HG03066 (cell line): ENCODE results near the gene PRKAB1.

Experiments used
- ATAC-seq: cut with Tn5 transposase; IDR thresholded peaks from one replicate; pipeline ENCODE4 v1.9.1; 2021; ENCODE audit warnings: low read depth; ENCODE audit not compliant: unreplicated experiment

The PRKAB1 gene

DNA sequence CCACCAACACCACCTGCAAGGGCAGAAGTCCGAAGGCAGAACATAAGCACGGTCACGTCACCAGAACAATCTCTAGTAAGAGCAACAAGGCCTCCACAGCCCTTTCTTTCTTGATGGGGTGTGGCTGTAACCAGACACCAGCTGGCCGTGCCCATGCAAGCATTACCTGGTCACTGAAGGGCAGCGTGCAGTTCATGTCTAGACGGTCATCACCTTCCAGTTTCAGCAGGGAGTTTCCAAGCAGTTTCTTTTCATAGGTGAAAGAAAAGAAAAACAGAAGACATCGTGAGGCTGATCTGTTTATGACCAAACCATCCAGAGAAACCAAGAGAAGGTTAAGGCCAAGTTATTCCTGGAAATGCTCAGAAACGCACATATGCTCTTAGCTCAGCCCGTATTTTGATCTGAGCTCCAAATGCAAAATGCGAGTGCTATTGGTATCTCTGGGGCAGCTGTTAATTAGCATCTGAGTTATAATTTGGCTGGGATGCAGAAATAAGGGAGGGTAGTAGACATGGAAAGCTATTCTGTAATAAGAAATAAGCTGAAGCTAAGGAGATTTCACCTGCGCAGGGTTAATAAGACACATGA, 42.5 kb downstream of the PRKAB1 start:
- no peak for ATAC-seq

DNA sequence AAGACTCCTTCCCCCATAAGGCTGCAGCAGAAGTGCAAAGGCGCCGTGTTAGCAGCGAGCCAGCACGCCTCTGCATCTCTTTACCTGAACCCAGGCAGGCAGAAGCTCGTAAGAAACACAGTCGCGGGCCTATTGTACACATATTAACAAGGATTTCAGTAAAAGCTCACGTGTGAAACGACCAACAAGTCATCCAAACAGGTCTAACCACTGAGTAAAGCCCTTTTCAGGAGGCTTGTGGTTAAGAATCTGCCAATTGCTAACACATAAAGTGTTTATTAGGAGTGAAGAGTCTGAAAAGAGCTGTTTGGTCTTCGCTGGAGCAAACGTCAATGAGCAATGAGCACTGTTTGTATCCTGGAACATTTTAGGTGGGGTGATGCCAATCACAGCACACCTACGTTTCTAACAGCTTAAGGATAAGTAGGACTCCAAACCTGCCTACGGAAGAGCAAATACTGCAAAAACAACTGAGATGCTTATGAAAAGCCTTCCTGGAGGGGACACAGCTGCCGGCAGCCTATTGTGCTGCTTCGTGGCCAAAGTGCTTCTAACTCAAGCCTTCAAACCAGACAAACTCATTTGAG, 43.1 kb downstream of the PRKAB1 start:
- ATAC-seq, result no peak

DNA sequence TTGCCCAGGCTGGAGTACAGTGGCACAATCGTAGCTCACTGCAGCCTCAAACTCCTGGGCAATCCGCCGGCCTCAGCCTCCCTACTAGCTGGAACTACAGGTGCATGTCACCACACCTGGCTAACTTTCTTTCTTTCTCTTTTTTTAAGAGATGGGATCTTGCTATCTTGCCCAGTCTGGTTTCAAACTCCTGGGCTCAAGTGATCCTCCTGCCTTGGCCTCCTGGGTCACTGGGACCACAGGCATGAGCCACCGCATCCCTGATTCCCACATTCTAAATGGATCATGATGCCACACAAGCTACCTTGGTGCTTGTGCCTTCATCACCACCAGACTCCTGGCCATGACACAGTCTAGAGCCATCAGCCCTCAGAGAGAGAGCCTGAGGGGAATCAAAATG, 43.8 kb downstream of the PRKAB1 start:
- no peak for ATAC-seq

DNA sequence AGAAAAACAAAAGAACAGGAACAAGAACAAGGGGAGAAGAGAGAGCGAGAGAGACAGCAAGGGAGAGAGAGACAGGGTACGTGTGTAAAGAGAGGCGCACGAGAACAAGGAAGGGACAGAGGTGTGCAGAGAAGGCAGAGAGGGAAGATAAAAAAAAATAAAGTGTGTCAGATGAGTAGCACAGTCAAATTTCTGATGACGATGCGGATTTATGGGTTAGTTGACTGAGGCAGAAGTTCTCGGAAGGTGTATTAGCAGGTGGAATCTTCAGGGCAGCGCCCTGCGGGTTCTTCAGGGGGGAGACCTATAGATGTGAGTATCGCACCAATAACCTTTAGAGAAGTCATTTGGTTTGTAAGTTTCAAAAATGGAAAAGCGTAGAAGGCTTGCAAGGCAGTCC, 44.8 kb downstream of the PRKAB1 start:
- no peak for ATAC-seq

DNA sequence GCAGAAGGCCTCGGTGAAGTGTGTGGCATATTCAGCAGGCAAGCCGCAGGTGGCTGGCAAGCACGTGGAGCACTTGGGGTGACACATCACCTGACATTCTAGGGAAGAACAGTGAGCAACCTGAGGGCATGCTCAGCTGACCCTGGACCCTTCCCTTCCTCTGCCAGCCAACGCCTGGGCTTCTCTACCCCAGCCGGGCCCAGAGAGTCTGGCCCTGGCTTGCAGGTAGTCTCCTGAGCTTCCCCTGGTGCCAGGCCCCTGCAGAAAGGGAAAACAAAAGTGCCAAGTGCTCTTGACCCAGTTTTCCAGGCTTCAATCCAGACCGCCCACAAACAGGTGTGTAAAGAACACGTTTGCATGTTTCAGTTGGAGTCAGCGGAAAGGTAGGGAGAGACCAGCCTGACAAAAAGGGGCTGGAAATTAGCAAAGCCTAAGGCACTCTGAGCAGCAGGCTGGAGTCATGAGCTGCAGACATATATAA, 45.7 kb downstream of the PRKAB1 start:
- ATAC-seq, result no peak

DNA sequence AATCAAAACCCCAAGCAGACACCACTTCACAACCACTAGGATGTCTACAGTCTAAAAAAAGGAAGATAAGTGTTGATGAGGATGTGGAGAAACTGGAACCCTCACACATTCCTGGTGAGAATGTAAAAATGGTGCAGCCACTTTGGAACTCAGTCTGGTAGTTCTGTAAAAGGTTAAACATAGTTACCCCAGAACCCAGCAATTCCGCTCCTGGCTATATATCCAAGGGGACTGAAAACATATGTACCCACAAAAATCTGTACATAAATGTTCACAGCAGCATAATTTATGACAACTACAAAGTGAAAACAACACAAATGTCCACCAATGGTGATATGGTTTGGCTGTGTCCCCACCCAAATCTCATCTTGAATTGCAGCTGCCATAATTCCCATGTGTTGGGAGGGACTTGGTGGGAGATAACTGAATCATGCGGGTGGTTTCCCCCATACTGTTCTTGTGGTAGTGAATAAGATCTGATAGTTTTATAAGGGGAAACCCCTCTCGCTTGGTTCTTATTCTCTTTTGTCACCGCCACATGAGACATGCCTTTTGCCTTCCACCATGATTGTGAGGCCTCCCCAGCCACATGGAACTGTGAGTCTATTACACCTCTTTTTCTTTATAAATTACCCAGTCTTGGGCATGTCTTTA, 46.8 kb downstream of the PRKAB1 start:
- ATAC-seq, result no peak

DNA sequence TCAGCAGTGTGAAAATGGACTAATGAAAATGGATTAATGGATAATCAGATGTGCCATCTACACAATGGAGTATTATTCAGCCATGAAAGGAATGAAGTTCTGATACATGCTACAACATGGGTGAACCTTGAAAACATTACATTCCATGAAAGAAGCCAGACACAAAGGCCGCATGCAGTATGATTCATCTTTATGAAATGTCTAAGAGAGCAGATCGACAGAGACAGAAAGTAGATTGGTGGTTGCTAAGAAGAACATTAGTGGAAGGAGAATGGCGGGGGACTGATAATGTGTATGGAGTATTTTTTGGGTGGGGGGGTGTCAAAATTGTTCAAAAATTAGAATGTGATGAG, 47.3 kb downstream of the PRKAB1 start:
- ATAC-seq, result no peak

DNA sequence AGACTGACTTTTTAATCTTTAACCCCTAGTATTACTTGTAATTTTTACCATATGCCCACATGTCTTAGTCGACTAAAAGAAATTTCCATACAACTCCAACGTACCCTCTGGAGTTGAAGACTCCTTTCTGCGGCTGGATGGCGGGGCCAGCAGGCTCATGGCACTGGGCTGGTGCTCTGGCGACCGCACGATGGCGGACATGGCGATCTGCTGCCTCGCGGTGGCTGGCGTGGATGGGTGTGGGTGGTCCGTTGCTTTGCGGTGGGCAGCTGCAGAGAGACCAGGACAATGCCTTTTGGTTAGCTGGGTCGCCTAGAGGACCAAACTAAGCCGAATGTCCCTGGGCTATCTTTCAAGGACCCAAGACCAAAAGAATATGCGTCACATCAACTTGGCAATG, 50.2 kb downstream of the PRKAB1 start:
- no peak for ATAC-seq

DNA sequence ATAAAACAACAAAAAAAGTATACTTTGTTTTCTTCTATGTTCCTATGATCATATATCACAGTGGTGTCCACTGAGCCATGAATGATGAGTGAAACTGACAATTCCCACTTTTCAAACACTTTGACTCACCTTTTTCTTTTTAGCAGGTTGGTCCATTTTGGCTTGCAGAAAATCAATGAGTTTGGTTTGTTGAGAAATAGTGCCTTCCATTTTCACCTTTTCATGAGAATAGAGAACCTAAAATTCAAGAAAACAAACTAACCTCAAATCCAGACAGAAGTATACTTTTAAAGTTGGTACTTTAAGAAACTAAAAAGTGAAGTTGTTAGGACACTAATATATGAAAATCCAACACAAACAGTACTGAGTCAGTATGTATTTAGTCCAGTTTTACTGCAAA, 52.4 kb downstream of the PRKAB1 start:
- no peak for ATAC-seq

DNA sequence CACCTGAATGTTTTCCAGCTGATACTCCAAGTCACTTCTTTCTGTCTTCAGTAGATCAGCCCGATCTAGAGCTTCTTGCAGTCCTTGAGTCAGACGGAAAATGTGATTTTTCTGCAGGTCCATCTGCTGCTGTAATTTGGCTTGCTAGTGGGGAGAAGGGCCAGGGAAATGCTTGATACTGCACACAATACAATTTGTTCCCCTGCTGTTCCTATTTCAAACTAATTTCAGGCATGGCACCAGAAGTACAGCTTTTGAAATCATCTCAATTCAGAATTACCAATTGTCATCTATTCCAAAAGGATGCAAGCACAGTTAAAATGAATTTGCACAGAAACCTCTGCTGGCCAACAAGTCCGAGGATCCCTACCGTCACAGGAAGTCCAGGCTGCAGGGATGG, 53.4 kb downstream of the PRKAB1 start:
- no peak for ATAC-seq

DNA sequence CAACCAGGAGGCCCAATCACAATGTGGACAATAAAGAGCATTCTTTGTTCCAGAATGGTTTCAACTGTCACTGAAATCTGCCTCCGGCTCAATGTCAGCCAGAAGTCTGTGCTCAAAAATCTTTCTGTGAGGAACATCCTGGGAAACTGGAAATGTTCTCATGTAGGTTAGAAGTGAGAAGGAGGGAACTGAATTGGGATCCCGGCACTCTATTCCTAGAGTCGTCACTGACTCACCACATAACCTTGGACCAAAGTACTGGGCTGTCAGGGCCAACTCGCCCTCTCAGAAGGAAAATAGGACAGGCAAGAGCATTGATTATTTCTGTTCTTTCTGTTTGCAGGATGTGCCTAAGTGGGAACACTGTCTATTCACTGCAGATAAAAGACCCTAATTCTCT, 57.6 kb downstream of the PRKAB1 start:
- ATAC-seq, result no peak

DNA sequence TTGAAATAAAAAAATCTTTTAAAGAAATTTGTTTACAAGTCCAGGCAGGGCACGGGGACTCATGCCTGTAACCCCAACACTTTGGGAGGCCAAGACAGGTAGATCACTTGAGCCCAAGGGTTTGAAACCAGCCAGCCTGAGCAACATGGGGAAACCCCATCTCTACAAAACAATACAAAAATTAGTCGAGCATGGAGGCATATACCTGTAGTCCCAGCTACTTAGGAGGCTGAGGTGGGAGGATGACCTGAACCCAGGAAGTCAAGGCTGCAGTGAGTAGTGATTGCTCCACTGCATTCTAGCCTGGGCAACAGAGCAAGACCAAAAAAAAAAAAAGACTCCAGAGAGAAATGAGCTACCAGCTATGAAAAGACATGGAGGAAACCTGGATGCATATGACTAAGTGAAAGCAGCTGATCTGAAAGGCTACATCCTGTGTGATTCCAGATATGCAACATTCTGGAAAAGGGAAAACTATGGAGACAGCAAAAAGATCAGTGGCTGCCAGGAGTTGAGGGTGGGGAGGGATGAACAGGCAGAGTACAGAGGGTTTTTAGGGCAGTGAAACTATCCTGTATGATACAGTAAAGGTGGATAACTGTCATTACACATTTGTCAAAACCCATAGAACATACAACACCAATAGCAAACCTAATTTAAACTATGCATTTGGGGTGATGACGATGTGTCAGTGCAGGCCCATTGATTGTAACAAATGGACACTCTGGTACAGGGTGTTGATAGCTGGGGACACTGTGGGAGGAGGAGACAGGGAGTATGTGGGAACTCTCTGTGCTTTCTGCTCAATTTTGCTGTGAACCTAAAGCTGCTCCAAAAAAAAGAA, 59.9 kb downstream of the PRKAB1 start:
- ATAC-seq, result no peak

DNA sequence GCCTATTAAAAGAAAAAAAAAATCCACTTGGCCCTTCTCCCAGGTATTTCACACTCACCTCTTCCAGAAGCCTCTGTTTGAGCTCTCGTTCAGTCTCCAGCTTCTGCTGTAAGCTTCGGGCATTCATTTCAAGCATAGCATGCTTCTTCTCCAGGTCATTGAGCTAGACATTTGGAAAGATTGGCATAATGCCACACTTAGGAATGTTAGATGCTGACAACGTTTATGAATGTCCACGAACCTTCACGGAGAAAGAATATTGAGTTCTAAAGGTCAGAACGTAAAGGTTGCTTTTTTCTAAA, 60.5 kb downstream of the PRKAB1 start:
- no peak for ATAC-seq

DNA sequence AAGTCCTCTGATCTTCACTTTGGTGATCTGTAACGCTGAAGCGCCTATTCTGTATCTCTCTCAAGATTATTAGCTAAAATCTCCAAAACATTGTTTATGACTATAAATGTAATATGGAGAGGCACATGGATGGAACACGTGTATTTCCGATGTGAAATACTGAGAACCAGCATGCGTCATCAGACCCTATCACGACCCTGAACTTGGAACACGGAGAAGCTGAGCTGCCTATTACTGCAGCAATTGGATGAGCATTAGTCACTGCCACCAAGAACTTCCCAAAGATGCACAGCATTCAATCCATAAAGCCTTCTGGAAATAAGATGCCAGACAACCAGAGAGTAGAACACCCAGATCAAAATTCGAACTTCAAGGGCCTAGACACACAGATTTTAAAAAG, 61.9 kb downstream of the PRKAB1 start:
- ATAC-seq, result no peak

DNA sequence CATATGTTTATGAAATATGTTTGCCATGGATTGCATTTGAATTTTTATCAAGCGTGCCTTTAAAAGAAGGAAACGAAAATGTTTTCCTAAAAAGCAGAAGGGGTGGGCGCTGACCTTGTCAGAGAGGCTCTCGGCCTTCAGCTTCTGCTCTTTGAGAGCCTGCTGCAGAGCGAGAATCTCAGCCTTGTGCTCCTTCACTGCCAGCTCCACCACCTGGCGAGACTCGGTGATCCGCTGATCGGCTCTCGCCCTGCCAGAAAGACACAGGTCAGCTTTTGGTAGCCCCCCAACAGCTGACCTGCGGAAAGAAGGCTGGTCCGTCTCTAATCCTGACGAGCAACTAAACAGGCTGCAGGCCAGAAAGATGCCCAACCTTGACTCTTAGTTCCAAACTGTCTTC, 62.4 kb downstream of the PRKAB1 start:
- ATAC-seq, result no peak
